Measurements from ENCODE around the gene AMH.
A peak's percentile ranks its signal among the peaks of the same experiment; 100 is the strongest.

AMH gene

DNA sequence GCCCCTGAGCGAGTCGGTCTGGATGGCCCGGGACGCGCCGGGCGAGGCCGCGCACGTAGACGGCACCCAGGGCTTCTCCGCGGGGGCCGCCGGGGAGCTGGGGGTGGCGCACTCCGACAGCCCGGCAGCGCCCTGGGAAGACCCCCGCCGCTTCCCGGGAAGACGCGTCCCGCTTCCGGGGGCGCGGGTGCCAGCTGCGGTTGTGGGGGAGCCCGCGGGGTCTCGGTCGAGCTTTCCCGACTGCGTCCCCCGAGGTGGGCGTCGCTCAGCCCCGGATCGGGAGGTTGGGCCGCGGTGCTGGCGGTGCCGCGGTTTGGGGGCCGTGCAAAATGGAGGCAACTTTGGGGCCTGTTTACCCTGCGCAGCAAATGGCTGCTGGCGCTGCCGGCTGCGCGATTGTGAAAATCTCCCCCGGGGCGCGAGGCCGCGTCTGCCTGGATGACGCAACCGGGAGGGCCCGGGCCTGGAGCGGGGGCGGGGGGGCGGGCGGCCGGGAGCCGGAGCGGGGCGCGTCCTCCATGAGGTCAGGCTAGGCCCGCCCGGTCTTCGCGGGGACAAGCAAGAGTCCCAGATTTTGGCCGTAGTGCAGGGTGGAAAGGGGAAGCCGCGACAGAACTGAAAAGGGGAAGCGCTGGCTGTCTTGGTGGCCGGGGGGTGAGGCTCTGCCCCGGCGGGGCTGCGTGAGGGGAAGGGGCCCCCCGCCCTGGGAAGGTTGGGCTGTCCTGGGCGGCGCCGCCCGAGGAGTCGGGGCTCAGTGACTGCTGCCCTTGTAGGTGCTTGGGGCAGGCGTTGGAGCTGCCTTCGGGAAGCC is 21.5 kb downstream of the AMH start (continued):
- TF ChIP-seq ZNF223 (tag by site-specific recombination; IDR thresholded peaks at IDR 0.05) (no peak), ZNF785 (tag by site-specific recombination; IDR thresholded peaks at IDR 0.05) (no peak), SCRT1 (tag by site-specific recombination; IDR thresholded peaks at IDR 0.05; ENCODE audit: borderline replicate concordance) (no peak), ZNF366 (tag by site-specific recombination; conservative IDR thresholded peaks at IDR 0.05) (no peak), ZNF239 (tag by site-specific recombination; IDR thresholded peaks at IDR 0.05) (no peak), HOXC10 (CRISPR knock-in tag; IDR thresholded peaks at IDR 0.05) (no peak), BCL11A (tag by site-specific recombination; IDR thresholded peaks at IDR 0.05; ENCODE audit: low read depth) (peak; percentile 71), ZNF292 (tag by site-specific recombination; IDR thresholded peaks at IDR 0.05; ENCODE audit: borderline replicate concordance, low read depth) (no peak), ZNF48 (tag by site-specific recombination; IDR thresholded peaks at IDR 0.05) (no peak), YY1 (tag by site-specific recombination; IDR thresholded peaks at IDR 0.05) (peak; percentile 89), ZNF248 (tag by site-specific recombination; IDR thresholded peaks at IDR 0.05) (no peak), KLF8 (tag by site-specific recombination; IDR thresholded peaks at IDR 0.05) (peak; percentile 96), ZFP69B (tag by site-specific recombination; IDR thresholded peaks at IDR 0.05) (peak; percentile 80), ZNF664 (tag by site-specific recombination; IDR thresholded peaks at IDR 0.05) (no peak)
- TF ChIP-seq, protein P1, sequence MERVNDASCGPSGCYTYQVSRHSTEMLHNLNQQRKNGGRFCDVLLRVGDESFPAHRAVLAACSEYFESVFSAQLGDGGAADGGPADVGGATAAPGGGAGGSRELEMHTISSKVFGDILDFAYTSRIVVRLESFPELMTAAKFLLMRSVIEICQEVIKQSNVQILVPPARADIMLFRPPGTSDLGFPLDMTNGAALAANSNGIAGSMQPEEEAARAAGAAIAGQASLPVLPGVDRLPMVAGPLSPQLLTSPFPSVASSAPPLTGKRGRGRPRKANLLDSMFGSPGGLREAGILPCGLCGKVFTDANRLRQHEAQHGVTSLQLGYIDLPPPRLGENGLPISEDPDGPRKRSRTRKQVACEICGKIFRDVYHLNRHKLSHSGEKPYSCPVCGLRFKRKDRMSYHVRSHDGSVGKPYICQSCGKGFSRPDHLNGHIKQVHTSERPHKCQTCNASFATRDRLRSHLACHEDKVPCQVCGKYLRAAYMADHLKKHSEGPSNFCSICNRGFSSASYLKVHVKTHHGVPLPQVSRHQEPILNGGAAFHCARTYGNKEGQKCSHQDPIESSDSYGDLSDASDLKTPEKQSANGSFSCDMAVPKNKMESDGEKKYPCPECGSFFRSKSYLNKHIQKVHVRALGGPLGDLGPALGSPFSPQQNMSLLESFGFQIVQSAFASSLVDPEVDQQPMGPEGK (tag by site-specific recombination; IDR thresholded peaks at IDR 0.05), result peak; percentile 87
- TF ChIP-seq, protein P2, sequence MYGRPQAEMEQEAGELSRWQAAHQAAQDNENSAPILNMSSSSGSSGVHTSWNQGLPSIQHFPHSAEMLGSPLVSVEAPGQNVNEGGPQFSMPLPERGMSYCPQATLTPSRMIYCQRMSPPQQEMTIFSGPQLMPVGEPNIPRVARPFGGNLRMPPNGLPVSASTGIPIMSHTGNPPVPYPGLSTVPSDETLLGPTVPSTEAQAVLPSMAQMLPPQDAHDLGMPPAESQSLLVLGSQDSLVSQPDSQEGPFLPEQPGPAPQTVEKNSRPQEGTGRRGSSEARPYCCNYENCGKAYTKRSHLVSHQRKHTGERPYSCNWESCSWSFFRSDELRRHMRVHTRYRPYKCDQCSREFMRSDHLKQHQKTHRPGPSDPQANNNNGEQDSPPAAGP (tag by site-specific recombination; IDR thresholded peaks at IDR 0.05), result peak; percentile 27; the same call in 1 of the 2 replicates

GRCh38 chr19:2271234-2272103 is 22.3 kb downstream of the AMH start:
- POLR2A ChIA-PET, result interaction anchor here (1.1 to 3.4 kb wide), 2 partner anchors 57 to 205 kb away, joined by 4 to 18 read pairs; partner anchors contain the start of genes GADD45B, LSM7 and SPPL2B
- Histone ChIP-seq H3K4me1 (ENCODE audit: control insufficient read depth, insufficient read depth, low read length) (0 out of 2 replicates have a peak, but pooled peaks cover 5% of the 10 kb centered on the region), H3K9me3 (ENCODE audit: control insufficient read depth, insufficient read depth, low read depth, low read length) (no peaks in the 10 kb centered on the region), H3K27ac (ENCODE audit: extremely low read depth, low read depth, low read length) (peak overlapping the region; percentile 98), H3K36me3 (ENCODE audit: control insufficient read depth in 2 of 2, insufficient read depth in 1 of 2, low read length in 2 of 2) (peaks cover 6 to 32% of the 10 kb centered on the region in 2 experiments; a peak in 2 of 3 replicates), H3K4me3 (ENCODE audit: low read depth, low read length) (peak overlapping the region; percentile 99)
- CTCF ChIA-PET, result interaction anchor here (0.5 to 1.2 kb wide), 8 partner anchors 10 to 365 kb away, joined by 3 to 6 read pairs (median 4); no protein-coding TSS in a partner anchor
- TF ChIP-seq ZNF10 (tag by site-specific recombination; IDR thresholded peaks at IDR 0.05) (no peak; the same call in 1 of the 2 replicates), ZNF830 (tag by site-specific recombination; IDR thresholded peaks at IDR 0.05; ENCODE audit: low read depth) (no peak), ZNF311 (tag by site-specific recombination; IDR thresholded peaks at IDR 0.05; ENCODE audit: borderline replicate concordance) (no peak), ZNF518A (tag by site-specific recombination; conservative IDR thresholded peaks at IDR 0.05; ENCODE audit: low read depth) (0 out of 2 replicates have a peak, but pooled peaks have one; percentile 9), ZNF624 (tag by site-specific recombination; IDR thresholded peaks at IDR 0.05) (no peak), RBAK (tag by site-specific recombination; IDR thresholded peaks at IDR 0.05) (no peak), ZNF132 (tag by site-specific recombination; IDR thresholded peaks at IDR 0.05; ENCODE audit: borderline replicate concordance) (no peak), ZBTB17 (tag by site-specific recombination; IDR thresholded peaks at IDR 0.05) (peak; percentile 25; the same call in 1 of the 2 replicates)
- TF ChIP-seq, protein P3, sequence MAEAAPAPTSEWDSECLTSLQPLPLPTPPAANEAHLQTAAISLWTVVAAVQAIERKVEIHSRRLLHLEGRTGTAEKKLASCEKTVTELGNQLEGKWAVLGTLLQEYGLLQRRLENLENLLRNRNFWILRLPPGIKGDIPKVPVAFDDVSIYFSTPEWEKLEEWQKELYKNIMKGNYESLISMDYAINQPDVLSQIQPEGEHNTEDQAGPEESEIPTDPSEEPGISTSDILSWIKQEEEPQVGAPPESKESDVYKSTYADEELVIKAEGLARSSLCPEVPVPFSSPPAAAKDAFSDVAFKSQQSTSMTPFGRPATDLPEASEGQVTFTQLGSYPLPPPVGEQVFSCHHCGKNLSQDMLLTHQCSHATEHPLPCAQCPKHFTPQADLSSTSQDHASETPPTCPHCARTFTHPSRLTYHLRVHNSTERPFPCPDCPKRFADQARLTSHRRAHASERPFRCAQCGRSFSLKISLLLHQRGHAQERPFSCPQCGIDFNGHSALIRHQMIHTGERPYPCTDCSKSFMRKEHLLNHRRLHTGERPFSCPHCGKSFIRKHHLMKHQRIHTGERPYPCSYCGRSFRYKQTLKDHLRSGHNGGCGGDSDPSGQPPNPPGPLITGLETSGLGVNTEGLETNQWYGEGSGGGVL (tag by site-specific recombination; IDR thresholded peaks at IDR 0.05), result no peak

Data from HEK293 (cell line).